HG02759 (cell line): ENCODE data around the gene TP53BP1.

Experiments used
- ATAC-seq: cut with Tn5 transposase; IDR thresholded peaks from one replicate; pipeline ENCODE4 v1.9.1; 2021; ENCODE audit warnings: mild to moderate bottlenecking, moderate library complexity; ENCODE audit not compliant: unreplicated experiment

The TP53BP1 gene

DNA sequence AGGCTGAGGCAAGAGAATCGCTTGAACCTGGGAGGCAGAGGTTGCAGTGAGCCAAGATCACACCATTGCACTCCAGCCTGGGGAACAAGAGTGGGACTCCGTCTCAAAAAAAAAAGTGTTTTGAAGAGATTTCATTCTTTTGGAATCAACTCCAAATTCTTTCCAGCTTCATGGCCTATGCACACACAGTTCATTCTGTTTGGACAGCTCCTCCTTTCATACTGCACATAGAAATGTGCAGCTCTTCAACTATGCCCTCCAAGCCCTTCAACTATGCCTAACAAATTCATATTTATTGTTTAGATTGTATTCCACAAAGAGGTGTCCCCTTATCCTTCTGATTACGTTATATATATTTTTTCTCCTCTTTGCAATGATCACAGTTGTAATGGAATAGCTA is 4.2 kb downstream of the TP53BP1 start:
- no peak for ATAC-seq

- ATAC-seq: no peak
These were observed 5.6 kb downstream of the TP53BP1 start for GRCh38 chr15:43487271-43487895.

DNA sequence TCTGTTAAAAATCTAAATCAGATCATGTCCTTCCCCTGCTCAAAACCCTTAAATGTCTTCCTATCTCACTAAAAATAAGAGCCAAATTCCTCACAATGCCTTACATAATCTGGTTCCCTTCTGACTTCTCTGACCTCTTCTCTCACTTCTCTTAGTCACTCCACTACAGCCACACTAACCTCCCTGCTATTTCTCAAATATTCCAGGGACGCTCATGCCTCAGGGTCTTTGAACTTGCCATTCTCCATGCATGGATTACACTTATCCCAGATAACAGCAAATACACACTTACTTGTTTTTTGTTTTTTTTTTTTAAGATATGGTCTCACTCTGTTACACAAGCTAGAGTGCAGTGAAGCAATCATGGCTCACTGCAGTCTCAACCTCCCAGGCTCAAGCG is 8.5 kb downstream of the TP53BP1 start:
- ATAC-seq: no peak

GRCh38 chr15:43483297-43484128 is 9.4 kb downstream of the TP53BP1 start:
- no peak for ATAC-seq

DNA sequence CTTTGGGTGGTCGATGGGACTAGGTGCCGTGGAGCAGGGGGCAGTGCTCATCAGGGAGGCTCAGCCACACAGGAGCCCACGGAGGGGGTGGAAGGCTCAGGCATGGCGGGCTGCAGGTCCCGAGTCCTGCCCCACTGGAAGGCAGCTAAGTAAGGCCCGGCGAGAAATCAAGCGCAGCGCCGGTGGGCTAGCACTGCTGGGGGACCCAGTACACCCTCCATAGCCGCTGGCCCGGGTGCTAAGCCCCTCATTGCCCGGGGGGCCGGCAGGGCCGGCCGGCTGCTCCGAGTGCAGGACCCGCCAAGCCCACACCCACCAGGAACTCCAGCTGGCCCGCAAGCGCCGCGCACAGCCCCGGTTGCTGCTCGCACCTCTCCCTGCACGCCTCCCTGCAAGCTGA is 19.1 kb downstream of the TP53BP1 start:
- no peak for ATAC-seq

- ATAC-seq: no peak
These were observed 21.0 kb downstream of the TP53BP1 start for GRCh38 chr15:43471975-43472374.

DNA sequence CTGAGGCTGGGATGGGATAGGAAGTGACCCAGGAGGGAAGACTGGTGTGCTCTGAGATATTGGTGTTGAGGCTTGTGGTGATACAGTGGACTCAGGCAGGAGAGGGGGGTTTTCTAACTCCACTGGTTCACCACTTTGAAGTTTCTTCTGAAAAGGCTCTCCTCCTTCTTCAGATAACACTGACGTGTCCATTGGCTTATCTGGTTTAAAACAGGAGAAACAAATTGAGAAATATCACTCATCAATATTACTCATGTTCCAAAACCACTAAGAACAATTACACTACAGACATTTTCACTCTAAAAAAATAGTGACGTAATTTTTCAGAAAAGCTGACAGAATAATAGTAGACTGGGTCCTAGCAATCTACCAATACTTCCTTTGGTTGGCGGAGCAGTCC is 23.1 kb downstream of the TP53BP1 start:
- no peak for ATAC-seq

DNA sequence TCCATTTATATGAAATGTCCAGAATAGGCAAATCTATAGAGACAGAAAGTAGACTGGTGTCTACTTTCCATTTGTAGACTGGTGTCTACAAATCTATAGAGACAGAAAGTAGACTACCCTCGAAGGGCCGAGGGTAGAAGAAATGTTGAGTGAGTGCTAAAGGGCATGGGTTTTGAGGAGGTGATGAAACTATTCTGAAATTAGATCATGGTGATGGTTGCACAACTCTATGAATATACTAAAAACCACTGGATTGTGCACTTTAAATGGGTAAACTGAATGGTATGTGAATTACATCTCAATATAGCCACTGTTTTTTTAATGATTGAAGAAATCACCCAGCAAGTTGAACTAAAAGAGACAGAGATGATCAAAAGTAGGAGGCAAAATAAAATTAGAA is 27.9 kb downstream of the TP53BP1 start:
- ATAC-seq: no peak

- no peak for ATAC-seq
These were observed 29.0 kb downstream of the TP53BP1 start for GRCh38 chr15:43463998-43464397.

GRCh38 chr15:43463507-43463906 is 29.4 kb downstream of the TP53BP1 start:
- no peak for ATAC-seq

- ATAC-seq: no peak
These were observed 43.0 kb downstream of the TP53BP1 start for GRCh38 chr15:43449981-43450380.

GRCh38 chr15:43446344-43446743 is 46.6 kb downstream of the TP53BP1 start:
- no peak for ATAC-seq

GRCh38 chr15:43441316-43441715 is 51.6 kb downstream of the TP53BP1 start:
- ATAC-seq: no peak

DNA sequence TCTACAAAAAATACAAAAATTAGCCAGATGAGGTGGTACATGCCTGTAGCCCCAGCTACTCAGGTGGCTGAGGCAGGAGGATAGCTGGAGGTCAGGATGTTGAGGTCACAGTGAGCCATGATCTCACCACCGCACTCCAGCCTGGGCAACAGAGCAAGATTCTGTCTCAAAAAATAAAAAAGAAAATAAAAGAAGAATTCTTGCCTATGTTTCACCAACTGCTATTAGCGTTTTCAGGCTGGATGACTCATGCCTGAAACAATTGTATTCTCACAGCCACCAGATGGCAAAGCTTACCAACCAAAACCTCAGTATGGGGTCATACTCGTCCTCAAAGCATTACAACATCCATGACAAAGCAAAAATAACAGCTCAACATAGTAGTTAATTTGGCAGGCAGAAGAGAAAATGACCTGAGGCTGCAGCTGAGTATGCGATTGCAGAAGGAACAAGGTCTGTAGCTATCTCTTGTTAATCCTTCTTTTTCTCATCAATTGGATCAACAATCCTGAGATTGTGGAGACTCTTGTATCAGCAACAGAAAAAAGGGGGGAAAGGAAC is 52.2 kb downstream of the TP53BP1 start:
- peak; percentile 52 for ATAC-seq

DNA sequence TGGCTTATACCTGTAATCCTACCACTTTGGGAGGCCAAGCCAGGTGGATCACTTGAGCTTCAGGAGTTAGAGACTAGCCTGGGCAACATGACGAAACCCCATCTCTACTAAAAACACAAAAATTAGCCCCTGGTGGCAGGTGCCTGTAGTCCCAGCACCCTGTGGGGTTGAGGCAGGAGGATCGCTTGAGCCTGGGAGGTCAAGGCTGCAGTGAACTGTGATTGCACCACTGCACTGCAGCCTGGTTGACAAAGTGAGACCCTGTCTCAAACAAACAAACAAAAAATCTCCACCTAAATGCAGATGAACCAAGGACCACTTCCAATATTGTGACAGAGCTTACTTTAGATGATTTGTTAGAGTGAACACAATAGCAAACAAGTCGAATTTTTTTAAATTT is 53.7 kb downstream of the TP53BP1 start:
- ATAC-seq: no peak

- no peak for ATAC-seq
These were observed 56.6 kb downstream of the TP53BP1 start for GRCh38 chr15:43436395-43436794.

GRCh38 chr15:43434446-43434845 is 58.5 kb downstream of the TP53BP1 start:
- no peak for ATAC-seq

DNA sequence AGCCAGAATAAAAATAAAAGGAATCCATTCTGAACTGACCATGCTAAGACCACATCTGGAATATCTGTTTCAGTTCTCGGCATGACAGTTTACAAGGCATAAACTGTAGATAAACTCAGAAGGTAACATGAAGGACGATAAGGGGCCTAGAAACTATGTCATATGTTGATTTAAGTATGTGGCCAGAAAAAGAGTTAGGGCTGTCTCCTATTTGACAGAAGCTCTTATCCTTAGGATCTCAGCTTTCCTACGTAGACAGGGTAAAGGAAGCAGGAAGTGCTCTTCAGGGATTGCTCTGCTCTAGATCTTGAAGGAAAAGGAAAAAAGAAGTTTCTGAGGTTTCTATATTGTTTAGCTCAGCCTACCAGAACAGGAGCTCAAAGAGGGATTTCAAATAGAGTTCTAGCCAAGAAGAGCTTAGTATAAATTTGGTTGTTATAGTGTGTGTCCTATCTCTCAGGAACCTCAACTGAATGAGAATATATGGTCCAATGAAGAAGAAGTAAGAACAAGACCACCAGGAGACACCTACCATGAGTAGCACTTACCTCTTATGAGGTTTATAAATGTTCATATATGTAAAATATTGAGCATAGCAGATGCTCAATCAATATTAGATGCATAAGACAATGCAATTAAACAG is 59.2 kb downstream of the TP53BP1 start:
- no peak for ATAC-seq

- no peak for ATAC-seq
These were observed 59.8 kb downstream of the TP53BP1 start for GRCh38 chr15:43433165-43433564.

DNA sequence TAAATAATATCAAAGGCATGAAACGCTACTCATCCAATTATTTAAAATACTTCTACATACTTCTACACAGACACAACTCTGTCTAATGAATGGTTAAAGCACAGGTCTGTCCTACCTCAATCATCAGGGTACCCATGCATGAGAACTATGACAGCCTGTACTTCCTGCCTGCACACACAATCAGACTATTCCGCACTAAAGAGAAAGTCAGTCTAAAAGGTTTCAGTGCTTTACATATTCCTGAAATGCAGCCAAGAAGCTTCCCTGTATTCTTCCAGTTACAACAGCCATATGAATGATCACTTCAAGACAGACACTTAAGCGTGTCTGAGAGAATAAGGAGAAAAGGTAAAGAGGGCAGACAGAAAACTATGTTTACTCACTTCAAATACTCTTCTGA is 63.3 kb downstream of the TP53BP1 start:
- no peak for ATAC-seq

DNA sequence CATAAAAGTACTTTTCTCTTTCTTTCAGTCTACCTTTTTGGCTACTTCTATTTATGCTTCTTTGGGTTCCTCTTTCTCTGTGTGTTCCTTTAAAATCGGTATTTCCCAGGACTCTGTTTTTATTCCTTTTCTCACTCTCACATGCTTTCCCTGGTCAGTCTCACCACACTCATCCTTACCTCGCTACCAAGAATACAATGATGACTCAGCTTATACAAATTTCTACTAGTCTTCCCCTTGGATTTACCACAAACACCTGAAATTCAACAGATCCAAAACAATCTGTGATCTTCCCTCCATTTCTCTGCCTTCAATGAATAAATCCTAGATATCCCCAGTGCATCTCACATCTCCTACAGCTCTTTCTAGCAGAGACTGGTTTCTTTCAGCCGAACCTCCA is 69.2 kb downstream of the TP53BP1 start:
- no peak for ATAC-seq

DNA sequence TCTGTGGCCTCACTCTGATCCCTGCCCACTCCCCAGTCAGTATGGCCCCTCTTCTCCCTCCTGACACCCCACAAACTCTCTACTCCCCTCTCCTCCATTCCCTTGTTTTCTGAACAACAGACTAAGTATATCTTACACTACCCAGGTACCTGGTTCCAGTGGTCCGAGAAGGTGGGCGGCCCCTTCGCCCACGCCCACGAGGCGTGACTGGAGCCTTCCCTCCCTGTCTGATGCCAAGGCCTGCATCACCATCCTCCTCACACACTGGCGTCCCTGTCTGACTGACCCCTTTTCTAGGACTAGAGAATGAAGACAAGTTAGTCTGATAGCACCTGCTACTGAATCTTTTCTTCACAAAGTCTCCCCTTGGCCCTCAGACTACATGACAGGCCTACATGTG is 72.1 kb downstream of the TP53BP1 start:
- ATAC-seq: no peak
